Activated CD4-positive, alpha-beta T cell treated with anti-CD3 and anti-CD28 coated beads, Interleukin-2, Interleukin-6, amounts not matched to agents 100 ng/mL and 50 ng/mL, durations not matched to agents 16 hours and 8 hours (primary cell): ENCODE measurements around the gene OPN1SW.

Experiments used
- DNase-seq: peaks from one replicate; pipeline ENCODE4 v3.0.0-alpha.2; 2020

Gene OPN1SW

DNA sequence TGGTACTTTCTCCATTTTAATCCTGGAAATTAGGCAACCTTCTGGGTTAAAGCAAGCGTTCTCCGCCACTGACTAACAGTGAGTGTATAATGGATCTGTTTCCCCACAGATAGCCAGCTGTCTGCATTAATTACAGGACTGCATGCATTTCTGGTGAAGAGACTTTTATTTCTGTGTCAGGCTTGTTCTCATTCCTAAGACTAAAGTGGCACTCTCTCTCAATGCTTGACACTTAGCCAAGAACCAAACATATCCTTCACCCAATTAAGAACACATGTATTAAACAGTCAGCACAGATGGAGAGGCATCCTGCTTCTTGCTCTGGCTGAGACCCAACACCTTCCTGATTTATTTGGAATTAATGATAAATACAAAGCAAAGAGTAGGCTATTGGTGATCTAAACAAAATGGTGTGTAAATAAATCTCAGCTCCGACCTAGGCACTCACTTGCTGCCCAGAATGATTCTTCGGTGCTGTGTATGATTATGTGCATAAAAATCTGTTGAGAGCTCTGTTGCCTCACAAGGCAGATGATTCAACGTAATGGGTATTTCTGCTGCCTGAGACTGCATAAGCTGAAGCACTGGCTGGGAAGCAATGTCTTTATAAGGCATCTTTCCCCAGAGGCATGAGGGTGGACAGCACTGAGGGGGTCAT is 19.6 kb downstream of the OPN1SW start:
- DNase-seq, result no peak

DNA sequence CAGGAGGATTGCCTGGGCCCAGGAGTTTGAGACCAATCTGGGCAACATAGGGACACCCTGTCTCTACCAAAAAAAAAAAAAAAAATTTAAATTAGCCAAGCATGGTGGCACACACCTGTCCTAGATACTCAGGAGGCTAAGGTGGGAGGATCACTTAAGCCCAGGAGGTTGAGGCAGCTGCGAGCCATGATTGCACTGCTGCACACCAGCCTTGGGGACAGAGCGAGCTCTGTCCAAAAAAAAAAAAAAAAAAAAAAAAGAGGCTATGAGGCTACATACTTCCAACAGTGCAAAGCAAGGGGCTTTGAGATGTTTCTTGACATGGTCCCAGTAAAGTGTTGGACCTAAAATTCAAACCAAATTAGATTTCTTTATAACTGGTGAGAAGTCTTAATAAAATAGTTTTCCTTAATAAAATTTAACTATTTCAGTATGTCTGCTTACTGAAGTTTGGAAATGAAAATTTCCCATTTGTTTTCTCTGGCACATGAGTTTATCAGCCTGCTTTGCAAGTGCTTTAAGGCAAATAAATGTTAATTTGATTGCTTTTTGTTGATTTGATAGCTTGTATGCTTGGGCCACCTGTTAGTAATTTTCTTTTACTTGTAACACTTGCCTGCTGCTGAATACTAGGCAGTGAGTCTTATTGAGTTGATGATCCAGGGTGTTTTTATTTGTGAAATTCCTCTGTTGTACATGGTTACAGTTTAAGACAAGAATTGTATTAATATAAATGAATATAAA is 20.3 kb downstream of the OPN1SW start:
- DNase-seq, result no peak

DNA sequence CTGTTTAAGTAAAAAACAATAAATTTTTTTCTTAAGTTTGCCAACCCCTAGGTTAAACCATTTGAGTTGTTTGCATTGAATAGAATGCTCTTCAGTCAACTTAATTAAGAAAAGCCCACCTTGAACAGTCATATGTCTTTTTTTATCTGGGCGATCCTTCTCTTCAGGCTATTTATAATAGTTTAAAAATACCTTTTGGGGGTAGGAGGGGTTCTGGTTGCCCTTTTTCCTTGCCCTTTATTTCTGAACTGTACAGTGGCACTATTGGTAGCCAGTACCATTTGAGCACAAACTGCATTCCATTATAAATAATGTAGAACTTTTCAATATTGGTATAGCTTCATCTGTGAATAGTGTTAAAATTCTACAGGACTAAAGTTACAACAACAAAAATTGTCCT is 23.3 kb downstream of the OPN1SW start:
- no peak for DNase-seq

DNA sequence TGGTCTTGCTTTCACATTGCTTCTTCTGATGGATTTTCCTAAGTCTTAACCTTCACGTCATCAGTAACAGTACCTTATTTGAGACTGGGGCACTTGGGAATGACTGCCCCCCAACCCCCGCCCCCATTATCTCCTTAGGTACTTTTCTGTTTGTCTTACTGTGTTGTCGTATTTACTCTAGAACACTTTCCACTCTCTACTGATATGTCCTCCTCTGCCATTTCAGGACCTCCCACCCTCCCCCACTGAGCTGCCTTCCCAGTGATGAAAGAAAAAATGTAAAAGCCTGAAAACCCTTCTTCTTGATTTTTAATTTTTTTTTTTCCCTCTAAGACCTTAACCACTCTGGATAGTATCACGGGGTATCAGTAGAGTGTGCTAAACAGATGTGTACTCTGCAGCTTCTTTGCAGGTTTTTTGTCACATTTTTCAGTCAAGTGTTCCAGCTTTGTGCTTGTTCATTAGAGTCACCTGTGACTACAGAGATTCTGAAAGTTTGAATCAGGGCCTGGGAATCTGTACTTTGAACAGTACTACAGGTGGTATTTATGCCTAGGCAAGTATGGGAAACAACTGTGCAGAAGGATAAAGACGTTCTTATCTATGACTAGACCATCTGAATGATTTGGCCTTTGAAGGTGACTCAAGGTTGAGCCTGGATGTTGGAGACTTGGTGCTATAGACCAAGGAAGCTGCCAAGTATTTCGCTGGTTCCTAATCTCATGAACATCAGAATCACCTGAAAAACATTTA is 28.1 kb downstream of the OPN1SW start:
- no peak for DNase-seq

DNA sequence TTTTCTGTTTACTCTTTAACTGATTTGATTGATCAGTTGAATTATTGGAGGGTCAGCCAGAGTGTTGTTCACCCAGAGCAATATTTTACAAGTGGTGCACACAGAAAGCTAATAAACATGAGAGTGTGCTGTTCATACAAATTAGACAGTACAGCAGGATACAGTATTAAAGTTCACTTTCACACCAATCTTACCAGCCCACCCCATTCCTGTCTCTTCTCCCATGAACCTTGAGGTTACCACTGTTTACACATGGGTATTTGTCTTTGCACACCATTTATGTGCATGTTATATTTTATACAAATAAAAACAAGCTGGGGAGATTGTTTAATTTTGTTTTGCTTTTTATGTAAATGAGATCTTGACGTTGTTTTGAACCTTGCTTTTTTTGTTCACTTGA is 29.9 kb downstream of the OPN1SW start:
- no peak for DNase-seq

DNA sequence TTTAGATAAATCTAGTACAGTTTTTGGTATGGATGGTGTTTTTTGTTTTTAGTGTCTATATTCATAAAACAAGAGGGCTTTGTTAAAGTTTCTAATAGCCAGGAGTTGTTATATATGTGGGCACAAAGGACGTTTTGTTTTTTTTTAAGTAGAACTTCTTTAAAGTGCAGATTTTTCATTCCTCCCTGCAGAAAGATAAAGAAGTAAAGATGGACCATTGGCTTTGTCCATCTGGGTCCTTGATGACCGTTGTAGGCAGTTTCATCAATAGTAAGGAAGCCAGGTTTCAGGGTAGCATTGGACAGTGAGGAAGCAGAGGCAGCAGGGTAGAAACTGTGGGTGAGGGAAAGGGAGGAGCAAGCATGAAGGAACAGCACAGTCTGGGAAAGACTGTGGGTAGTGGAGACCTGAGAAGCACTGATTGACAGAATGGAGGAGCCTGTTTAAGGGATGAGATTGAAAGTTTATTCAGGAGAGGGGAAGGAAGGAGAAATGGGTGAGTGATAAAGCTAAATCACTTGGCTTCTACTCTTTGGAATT is 31.2 kb downstream of the OPN1SW start:
- DNase-seq, result no peak

DNA sequence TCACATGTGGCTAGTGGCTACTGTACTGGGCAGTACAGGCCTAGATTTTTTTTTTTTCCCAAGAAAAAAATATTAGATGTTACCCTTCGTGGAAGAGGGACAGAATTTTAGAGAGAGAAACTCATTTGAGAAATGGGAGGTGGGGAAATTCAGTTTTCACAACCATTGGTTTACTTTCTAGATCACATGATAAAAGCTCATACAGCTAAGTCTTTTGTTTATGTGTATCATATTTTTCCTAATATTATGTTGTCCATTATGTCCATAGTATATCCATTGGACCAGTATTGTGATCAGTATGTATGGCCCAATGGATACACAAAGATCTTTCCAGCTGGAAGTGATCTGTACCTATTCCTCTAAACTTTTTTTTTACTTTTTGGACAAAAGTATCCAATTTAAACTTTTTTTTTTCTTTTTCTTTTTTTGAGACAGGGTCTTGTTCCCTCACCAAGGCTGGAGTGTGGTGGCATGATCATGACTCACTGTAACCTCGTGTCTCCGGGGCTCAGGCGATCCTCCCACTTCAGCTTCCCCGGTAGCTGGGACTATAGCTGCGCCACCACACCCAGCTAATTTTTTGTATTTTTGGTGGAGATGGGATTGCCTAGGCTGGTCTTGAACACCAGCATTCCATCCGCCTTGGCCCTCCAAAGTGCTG is 32.4 kb downstream of the OPN1SW start:
- DNase-seq, result no peak

DNA sequence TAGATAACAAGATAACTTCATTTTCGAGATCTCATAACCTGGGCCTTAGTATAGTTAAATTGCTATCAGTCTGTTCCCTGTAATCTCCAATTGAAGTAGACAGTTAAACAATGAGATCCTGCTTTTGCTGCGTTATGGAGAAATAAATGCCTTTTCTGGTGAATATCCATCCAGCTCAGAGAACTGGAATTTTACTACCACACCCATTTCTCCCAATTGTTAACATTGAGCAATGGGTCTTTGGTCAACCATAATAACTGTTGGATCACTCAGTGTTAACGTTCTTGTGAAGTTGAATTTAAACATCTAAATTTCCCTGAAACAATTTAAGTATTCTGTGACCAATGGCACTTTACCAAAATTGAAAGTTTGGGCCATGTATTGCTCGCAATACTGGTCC is 33.4 kb downstream of the OPN1SW start:
- no peak for DNase-seq

DNA sequence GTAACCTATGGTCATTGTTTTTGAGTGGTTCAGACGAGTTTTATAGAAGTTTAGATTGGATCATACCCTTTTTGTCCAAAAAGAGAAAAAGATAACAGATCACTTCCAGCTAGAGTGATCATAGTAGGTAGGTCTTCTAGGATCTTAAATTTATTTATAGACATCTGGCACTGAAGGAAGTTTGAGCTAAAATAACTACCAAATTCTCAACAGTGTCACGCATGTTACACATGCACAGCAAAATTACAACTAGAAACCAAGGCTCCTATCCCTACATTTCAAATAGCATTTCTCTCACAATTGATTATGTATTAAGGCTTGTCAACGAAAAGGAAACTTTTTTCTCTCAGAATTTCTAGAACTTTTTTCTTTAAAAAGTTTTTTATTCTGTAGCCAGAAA is 34.1 kb downstream of the OPN1SW start:
- DNase-seq, result no peak

DNA sequence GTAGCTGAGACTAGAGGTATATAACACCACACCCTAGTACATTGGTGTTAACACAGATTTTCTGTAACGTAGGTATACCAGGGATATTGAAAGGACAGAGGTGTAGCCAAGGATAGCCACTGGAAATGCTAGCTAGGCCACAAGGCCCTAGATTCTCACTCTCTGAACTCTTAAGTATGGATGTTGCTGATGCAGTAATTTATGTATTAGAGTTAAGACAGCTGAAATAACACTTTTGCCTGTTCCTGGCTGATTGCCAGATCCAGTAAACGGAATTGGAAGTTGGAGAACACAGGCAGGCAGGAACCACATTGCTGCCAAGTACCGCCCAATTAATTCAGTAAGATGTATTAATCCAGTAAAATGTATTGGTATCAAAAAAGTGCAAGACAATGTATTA is 34.6 kb downstream of the OPN1SW start:
- DNase-seq, result no peak

DNA sequence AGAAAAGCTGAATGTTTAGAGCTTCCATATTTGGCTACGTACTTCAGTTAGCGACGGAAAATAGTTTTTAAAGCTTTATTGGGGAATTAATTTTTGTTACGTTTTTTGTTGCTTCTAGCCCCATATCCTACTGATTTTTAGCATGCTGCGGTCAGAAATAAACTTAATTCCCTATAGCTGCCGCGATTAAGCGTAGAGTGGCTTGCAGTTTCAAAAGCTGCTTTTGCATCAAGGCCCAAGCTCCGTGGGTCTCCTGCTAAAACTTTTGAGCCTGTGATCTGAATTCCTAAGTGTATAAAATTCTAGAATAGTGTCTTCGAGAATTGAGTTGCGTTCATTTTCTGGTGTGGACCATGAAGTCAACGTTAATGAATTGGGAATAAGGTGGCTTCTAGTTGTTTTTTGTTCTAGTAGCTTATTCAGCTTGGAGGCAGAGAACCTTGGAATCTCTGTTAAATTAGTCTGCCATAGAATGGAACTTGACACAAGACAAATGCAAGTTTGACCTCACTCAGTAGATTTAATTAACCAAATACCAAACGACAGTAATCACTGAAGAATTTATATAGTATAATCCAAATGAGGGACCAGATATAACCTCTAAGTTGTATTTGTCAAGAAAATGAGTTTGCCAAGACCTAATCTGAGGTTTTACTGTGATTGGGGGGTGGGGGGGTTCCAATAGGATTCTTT is 35.5 kb downstream of the OPN1SW start:
- no peak for DNase-seq

DNA sequence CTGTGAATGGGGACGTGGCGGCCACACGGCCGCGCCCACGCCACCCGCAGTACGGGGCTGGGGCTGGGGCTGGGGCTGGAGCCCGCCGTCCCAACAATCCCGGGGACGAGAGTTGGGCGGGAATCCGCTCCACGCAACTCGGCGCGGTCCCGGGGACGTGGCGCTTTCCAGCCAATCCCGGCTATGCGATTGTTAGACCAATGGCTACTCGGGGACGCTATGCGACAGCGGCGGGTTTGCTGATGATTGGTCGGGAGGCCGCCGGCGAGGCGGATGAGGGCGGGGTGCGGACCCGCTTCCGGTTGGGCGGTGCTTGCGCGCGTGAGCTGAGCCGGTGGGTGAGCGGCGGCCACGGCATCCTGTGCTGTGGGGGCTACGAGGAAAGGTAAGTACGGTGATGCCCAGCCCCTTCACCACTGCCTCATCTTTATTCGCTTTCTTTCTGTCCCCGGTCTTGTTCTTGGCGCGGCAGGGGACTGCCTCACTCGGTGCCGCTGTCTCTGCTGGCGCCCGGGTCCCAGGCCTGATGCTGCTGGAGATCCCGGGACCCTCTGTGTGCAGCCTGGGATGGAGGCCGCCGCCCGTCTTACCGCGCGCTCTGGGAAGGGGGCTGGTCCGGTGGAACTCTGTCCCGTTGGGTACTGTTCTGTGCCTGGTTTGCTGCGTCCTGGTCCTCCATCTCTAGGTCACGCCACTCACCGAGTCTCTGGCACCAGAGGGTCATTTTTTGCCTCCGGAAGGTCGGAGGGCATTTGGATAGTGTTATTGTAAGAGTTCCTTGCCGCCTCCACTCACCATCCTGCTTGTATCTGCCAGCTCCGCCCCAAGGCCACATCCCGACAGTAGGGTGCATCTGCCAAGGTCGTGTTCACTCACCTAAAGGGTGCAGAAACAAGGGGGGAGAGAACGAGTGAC is 36.3 kb downstream of the OPN1SW start, which contains the start of gene CALU:
Gene CALU (plus strand): TSS at position 312 of the 915 bp plus-strand sequence. CDS start 9,225 bp downstream, outside the sequence.
- peak; percentile 98 for DNase-seq

DNA sequence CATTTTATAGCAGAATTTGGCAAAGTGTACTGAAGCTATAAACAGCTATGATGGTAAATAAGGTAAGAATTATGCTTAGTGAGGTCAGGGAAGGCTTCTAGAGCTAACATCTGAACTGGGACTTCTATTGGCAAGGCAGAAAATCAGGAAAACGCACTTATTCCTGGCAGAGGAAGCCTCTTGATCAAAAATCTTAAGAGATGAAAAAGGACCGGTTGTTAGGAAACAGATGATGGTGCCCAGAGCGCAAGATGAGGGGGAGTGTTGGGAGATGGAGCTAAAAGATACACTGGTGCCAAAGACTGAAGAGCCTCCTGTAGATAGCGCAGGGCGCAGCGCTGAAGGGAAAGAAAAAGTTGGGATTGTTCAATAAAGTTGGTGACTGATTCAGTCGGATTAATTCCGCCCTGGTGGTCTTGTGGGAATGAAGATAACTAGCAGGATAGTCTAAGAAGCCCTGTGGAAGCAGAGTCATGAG is 37.0 kb downstream of the OPN1SW start:
- DNase-seq, result no peak

DNA sequence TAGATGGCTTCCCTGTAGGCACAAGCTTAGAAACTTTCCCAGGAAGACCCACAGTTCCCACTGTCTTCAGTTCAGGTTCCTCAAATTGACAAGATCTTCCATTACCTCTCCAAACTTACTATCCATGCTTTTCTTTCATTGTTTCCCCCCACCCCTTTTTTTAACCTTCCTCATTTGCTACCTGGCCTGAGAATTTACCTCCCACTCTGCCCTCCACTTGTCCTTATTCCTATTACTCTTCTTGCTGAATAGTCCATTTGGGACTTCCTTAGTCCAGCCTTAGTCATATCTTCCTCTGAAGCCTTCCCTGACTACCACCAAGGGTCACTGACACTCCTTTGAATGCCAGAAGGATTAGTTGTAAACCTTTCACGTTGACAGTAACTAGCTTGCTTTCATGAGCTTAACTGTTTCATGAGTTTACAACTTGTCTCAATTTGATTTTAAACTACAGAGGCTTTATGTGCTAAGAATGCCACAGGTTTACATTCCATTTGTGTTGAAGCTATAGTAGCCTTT is 37.7 kb downstream of the OPN1SW start:
- DNase-seq, result no peak

DNA sequence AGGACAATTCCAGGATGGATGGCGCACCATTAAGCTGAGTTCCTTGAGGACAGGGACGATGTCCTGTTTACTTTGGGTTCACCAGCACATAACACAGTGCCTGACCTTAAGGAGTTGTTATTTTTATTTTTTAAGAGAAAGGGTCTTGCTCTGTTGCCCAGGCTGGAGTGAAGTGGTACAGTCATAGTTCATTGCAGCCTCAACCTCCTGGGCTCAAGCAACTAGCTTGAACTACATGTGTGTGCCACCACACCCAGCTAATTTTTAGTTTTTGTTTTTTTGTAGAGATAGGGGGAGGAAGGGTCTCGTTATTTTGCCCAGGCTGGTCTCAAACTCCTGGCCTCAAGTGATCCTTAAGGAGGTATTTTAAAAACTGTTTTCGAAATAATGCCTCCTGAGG is 38.2 kb downstream of the OPN1SW start:
- no peak for DNase-seq

DNA sequence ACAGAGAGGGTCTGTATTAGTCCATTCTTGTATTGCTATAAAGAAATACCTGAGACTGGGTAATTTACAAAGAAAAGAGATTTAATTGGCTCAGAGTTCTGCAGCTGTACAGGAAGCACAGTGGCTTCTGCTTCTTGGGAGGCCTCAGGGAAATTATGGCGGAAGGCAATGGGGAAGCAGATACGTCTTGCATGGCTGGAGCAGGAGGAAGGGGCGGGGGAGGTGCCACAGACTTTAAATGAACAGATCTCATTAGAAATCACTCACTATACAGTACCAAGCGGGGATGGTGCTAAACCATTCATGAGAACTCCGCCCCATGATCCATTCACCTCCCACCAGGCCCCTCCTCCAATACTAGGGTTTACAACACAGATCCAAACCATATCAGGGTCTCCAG is 40.2 kb downstream of the OPN1SW start:
- DNase-seq, result no peak

DNA sequence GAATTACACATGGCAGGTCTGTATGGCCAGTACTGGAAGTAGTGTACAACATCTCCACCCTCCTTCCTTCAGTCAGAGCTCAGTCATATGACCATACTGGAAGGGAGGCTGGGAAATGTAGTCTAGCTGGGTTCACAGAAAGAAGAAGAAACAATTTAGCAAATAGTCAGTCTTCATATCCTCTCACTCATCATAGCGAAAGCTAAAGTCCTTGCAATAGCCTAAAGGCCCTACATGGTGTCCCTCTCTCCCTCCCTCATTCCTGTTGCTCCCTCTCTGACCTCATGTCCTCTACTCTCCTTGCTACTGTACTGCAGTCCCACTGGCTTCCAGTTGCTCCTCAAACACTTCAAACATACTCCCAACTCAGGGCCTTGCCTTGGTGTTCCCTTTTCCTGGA is 40.7 kb downstream of the OPN1SW start:
- no peak for DNase-seq

DNA sequence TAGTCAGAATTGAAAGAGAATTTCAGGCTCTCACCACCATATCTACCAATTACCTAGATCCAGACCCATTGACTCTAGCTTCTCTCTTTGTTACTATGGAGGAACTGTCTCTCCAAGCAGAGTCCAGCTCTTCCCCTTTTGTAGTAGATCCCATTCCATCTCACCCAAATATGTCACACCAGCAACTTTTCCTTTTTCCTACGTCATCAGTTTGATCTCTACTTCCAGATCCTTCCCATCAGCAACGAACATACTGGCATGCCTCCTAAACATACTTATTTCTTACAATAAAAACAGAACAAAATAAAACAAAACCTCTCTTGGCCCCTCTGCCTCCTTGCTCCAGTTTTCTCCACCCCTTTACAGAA is 42.3 kb downstream of the OPN1SW start:
- no peak for DNase-seq

DNA sequence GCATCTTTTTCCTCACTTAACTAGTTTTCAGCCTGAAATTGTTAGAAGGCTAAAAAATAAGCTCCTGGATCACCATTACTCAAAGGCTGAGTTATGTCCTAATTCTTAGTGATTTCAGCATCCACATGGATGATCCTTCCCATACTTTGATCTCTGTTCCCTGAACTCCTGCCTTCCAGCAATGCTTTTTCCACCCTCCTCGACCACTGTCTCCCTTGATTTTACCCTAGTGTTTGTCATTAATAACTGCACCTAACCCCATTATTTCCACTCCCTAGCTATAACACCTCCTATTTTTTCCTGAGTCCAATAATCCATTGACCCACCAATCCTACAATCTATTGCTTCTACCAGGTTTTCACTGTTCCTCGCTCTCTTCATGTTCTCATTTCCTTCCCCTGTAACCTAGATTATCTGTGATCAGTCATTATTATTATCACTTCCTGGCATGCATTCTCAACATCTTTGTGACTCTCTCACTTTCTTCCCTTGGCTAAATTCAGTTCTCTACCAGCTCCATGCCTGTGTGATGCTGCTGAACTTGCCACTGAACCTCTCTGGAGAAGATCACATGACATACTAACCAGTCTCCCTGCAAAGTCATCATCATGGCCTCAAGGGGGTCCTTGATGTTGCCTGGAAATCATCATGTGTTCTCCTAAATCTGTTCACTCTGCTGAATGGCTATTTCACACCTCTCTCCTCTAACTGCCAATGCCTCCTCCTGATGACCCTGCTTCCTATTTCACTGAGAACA is 42.9 kb downstream of the OPN1SW start:
- DNase-seq, result no peak

DNA sequence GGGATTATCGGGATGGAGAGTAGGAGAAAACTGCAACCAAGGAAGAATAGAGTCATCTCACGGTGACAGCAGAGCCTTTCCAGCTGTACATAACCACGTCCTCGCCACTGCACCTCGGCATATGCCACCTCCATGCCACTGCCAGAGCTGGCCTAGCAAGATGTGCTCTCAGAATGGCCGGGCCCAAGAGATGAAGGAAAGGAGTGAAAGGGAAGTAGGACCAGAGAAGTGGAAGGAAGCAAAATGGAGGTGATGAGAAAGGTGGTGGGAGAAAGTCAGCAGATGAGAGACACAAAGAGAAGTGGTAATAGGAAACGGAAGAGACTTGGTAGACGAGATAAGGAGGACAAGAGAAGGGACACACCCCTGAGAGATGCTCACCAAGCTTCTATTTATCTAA is 44.4 kb downstream of the OPN1SW start:
- no peak for DNase-seq
